ENCODE measurements around the gene MRPL43.

- no peak for TF ChIP-seq CTCF (conservative IDR thresholded peaks at IDR 0.05; ENCODE audit: low read length)
- TF ChIP-seq EZH2phosphoT487 (IDR thresholded peaks at IDR 0.05; ENCODE audit: borderline replicate concordance), result no peak
Measured at GRCh38 chr10:100965820-100966219, 21.5 kb downstream of the MRPL43 start.
